Natural killer cell (primary cell): ENCODE results near the gene COIL. TPM values are rescaled to one million over a fixed set of nuclear protein-coding genes. Genes with fewer than 3 reads are reported as not detected.
"Not testable (repeated sequence)": the region's sequence is repeated elsewhere in the genome, so short reads cannot be mapped to it uniquely, and the experiment has no call there.

ENCODE experiments used
- ATAC-seq, 3 donors: fragments of 150-1000 bp in 2 of 3; fragments of 200-7000 bp in 1 of 3; cut with Tn5 transposase; 1 replicate in 1 of 3; 2 replicates in 2 of 3; pipeline ENCODE4 v1.10.0; 2021; ENCODE audit warnings: mild to moderate bottlenecking in 2 of 3, moderate library complexity in 2 of 3
- DNase-seq, 2 donors: peaks; one replicate each; pipeline versions ENCODE4 v3.0.0 to v3.0.0-alpha.2; 2013 to 2021; ENCODE audit warnings: mixed read lengths in 1 of 2
- H3K27ac ChIP-seq: one replicate; pipeline ENCODE4 v1.5.1; 2013; ENCODE audit warnings: mild to moderate bottlenecking, low read length
- H3K27me3 ChIP-seq: one replicate; pipeline ENCODE4 v1.6.1; 2013; ENCODE audit warnings: low read length; ENCODE audit not compliant: control insufficient read depth, insufficient read depth
- H3K36me3 ChIP-seq: one replicate; pipeline ENCODE4 v1.6.1; 2013; ENCODE audit warnings: low read length; ENCODE audit not compliant: control insufficient read depth, insufficient read depth
- H3K4me1 ChIP-seq: one replicate; pipeline ENCODE4 v1.6.1; 2013; ENCODE audit warnings: low read length; ENCODE audit not compliant: control insufficient read depth, insufficient read depth
- H3K4me3 ChIP-seq: one replicate; pipeline ENCODE4 v1.5.1; 2013; ENCODE audit warnings: low read length
- H3K9me3 ChIP-seq: one replicate; pipeline ENCODE4 v1.6.1; 2013; ENCODE audit warnings: low read length; ENCODE audit not compliant: control insufficient read depth, insufficient read depth
- H3K27ac Mint-ChIP-seq, 2 donors: one replicate each; pipeline ENCODE4 v1.8.0; 2022; ENCODE audit warnings: mild to moderate bottlenecking in 2 of 2, mixed read lengths in 2 of 2, moderate library complexity in 1 of 2
- H3K27me3 Mint-ChIP-seq, 2 donors: one replicate each; pipeline ENCODE4 v1.8.0; 2022; ENCODE audit warnings: low read depth in 2 of 2, mixed read lengths in 2 of 2
- H3K36me3 Mint-ChIP-seq: one replicate; pipeline ENCODE4 v1.8.0; 2022; ENCODE audit warnings: mixed read lengths
- H3K4me1 Mint-ChIP-seq, 2 donors: one replicate each; pipeline ENCODE4 v1.8.0; 2022; ENCODE audit warnings: mixed read lengths in 2 of 2
- H3K4me3 Mint-ChIP-seq: one replicate; pipeline ENCODE4 v1.8.0; 2022; ENCODE audit warnings: mild to moderate bottlenecking, moderate library complexity, mixed read lengths
- H3K9me3 Mint-ChIP-seq, 2 donors: one replicate each; pipeline ENCODE4 v1.8.0; 2022; ENCODE audit warnings: mixed read lengths in 2 of 2
- CTCF ChIP-seq: fragments of 200-600 bp; IDR thresholded peaks from one replicate; pipeline ENCODE4 v1.8.0; 2022; ENCODE audit warnings: antibody characterized with exemption
- WGBS: methylation state at CpG from one replicate; pipeline ENCODE4 v1.1.7; 2013; ENCODE audit warnings: missing lambda C conversion rate; ENCODE audit not compliant: insufficient coverage; 5-methylcytosine and 5-hydroxymethylcytosine counted together
- intact Hi-C: fragments of 100-400 bp; cut with micrococcal nuclease; formaldehyde crosslinking; loops from one replicate; pipeline ENCODE4 v1.14.2; 2022
- total RNA-seq, 4 donors: library from RNA; stranded (reverse); fragments of 120-200 nt in 1 of 4; gene quantifications; one replicate each; pipeline versions ENCODE4 v1.2.3 to v1.2.4, GENCODE V29; 2013 to 2022

Gene COIL
- total RNA-seq, 3 donors from 2014 or later (not counting 1 experiment from before 2014, with no cell fraction given), result 18.6 to 23.8 (median 20.6) TPM

- Mint-ChIP-seq H3K4me3 (no peak overlapping the region), H3K9me3 (no peaks in the 10 kb centered on the region), H3K4me1 (no peaks in the 10 kb centered on the region), H3K27ac (no peak overlapping the region), H3K36me3 (peaks cover 11% of the 10 kb centered on the region), H3K27me3 (no peaks in the 10 kb centered on the region)
- Histone ChIP-seq H3K4me1 (no peaks in the 10 kb centered on the region), H3K27ac (no peak overlapping the region), H3K4me3 (no peak overlapping the region), H3K9me3 (no peaks in the 10 kb centered on the region), H3K36me3 (peaks cover 23% of the 10 kb centered on the region), H3K27me3 (no peaks in the 10 kb centered on the region)
- WGBS, result 78% methylated on average over 14 of the region's 14 CpGs
- no peak for TF ChIP-seq CTCF
- no peak for ATAC-seq
- intact Hi-C loops, result no loop called here
- DNase-seq, result no peak
Observed at GRCh38 chr17:56985371-56986162, 24.7 kb upstream of the COIL start.

- no peaks in the 10 kb centered on the region for H3K9me3 Mint-ChIP-seq
- no peak overlapping the region for H3K27ac ChIP-seq
- H3K4me3 Mint-ChIP-seq, result no peak overlapping the region
- peaks cover 22% of the 10 kb centered on the region for H3K36me3 ChIP-seq
- no peaks in the 10 kb centered on the region for H3K27me3 Mint-ChIP-seq
- DNase-seq (no peak), ATAC-seq (no peak)
- intact Hi-C loops, result no loop called here
- H3K27ac Mint-ChIP-seq, result no peak overlapping the region
- 83% methylated on average over 3 of the region's 3 CpGs for WGBS
- no peak overlapping the region for H3K4me3 ChIP-seq
- no peak for TF ChIP-seq CTCF
- no peaks in the 10 kb centered on the region for H3K27me3 ChIP-seq
- H3K4me1 Mint-ChIP-seq, result peaks cover 9 to 10% of the 10 kb centered on the region in 2 donors
- peaks cover 11% of the 10 kb centered on the region for H3K36me3 Mint-ChIP-seq
- H3K4me1 ChIP-seq, result peaks cover 8% of the 10 kb centered on the region
- no peaks in the 10 kb centered on the region for H3K9me3 ChIP-seq
Observed at GRCh38 chr17:56983366-56983765, 22.5 kb upstream of the COIL start.

GRCh38 chr17:56982312-56982711 is 21.5 kb upstream of the COIL start:
- intact Hi-C loops, result no loop called here
- Mint-ChIP-seq H3K36me3 (peaks cover 1% of the 10 kb centered on the region), H3K27me3 (no peaks in the 10 kb centered on the region), H3K4me1 (peaks cover 13 to 17% of the 10 kb centered on the region in 2 donors), H3K27ac (no peak overlapping the region), H3K9me3 (no peaks in the 10 kb centered on the region), H3K4me3 (no peak overlapping the region)
- H3K9me3 ChIP-seq, result no peaks in the 10 kb centered on the region
- TF ChIP-seq CTCF, result no peak
- H3K27me3 ChIP-seq, result no peaks in the 10 kb centered on the region
- peaks cover 13% of the 10 kb centered on the region for H3K36me3 ChIP-seq
- no peak overlapping the region for H3K27ac ChIP-seq
- no peak overlapping the region for H3K4me3 ChIP-seq
- WGBS, result 83% methylated on average over 8 of the region's 8 CpGs
- H3K4me1 ChIP-seq, result peaks cover 14% of the 10 kb centered on the region
- DNase-seq, result no peak
- ATAC-seq, result no peak

- DNase-seq, H3K27ac Mint-ChIP-seq, H3K9me3 Mint-ChIP-seq, H3K27me3 Mint-ChIP-seq, intact Hi-C loops, H3K27ac ChIP-seq, ATAC-seq, H3K4me3 Mint-ChIP-seq, H3K36me3 ChIP-seq, H3K9me3 ChIP-seq, H3K4me3 ChIP-seq, H3K27me3 ChIP-seq, H3K36me3 Mint-ChIP-seq: not testable (repeated sequence)
- WGBS, result 95% methylated on average over 6 of the region's 12 CpGs
- peaks cover 18% of the 10 kb centered on the region for H3K4me1 ChIP-seq
- H3K4me1 Mint-ChIP-seq, result peaks cover 13 to 17% of the 10 kb centered on the region in 2 donors
Observed at GRCh38 chr17:56980526-56980925, 19.7 kb upstream of the COIL start.
